HepG2 (cell line): ENCODE data around the gene TMEM107. TPM values are rescaled to one million over a fixed set of nuclear protein-coding genes. Genes with fewer than 3 reads are reported as not detected.

Source experiments
- ARID2 ChIP-seq: sonication (generic); formaldehyde crosslinking; IDR thresholded peaks from 2 replicates; pipeline ENCODE4 v1.8.1; 2022; ENCODE audit warnings: mild to moderate bottlenecking, missing genetic modification reagents, borderline replicate concordance
- CAMTA2 ChIP-seq: sonication (generic); formaldehyde crosslinking; IDR thresholded peaks from 2 replicates; pipeline ENCODE4 v1.4.0; 2020; ENCODE audit warnings: mild to moderate bottlenecking, missing genetic modification reagents, borderline replicate concordance
- CHCHD3 ChIP-seq: sonication (generic); formaldehyde crosslinking; IDR thresholded peaks from 2 replicates; pipeline ENCODE4 v1.8.0; 2022; ENCODE audit warnings: mild to moderate bottlenecking, missing genetic modification reagents, moderate library complexity
- EEA1 ChIP-seq: sonication (generic); formaldehyde crosslinking; IDR thresholded peaks from 2 replicates; pipeline ENCODE4 v1.5.1; 2020; ENCODE audit warnings: mild to moderate bottlenecking, missing genetic modification reagents, borderline replicate concordance
- HBP1 ChIP-seq: IDR thresholded peaks from 2 replicates; pipeline ENCODE4 v1.6.1; 2016; ENCODE audit warnings: low read depth, control low read depth
- HIVEP1 ChIP-seq: sonication (generic); formaldehyde crosslinking; IDR thresholded peaks from 2 replicates; pipeline ENCODE4 v1.4.0; 2020; ENCODE audit warnings: mild to moderate bottlenecking, missing genetic modification reagents
- HNF4G ChIP-seq, 2 experiments: sonication (generic) in 1 of 2; formaldehyde crosslinking in 1 of 2; IDR thresholded peaks; 2 replicates each; pipeline versions ENCODE4 v1.4.0 to v1.6.1; 2011 to 2020; ENCODE audit warnings: borderline replicate concordance in 2 of 2, low read depth in 2 of 2, mild to moderate bottlenecking in 2 of 2, low read length in 1 of 2, missing genetic modification reagents in 1 of 2, moderate library complexity in 1 of 2
- HNRNPH1 ChIP-seq: fragments of 200-400 bp; formaldehyde crosslinking; optimal IDR thresholded peaks from 2 replicates; pipeline ENCODE3; 2017; ENCODE audit warnings: mild to moderate bottlenecking, low read depth, low read length
- KDM5A ChIP-seq: fragments of 200-600 bp; sonication (generic); IDR thresholded peaks from 2 replicates; pipeline ENCODE4 v1.7.0; 2018; ENCODE audit warnings: antibody characterized with exemption, mild to moderate bottlenecking, low read length, borderline replicate concordance
- KLF16 ChIP-seq, 2 experiments: sonication (generic) in 1 of 2; formaldehyde crosslinking in 1 of 2; IDR thresholded peaks; 2 replicates each; pipeline versions ENCODE4 v1.6.1 to v1.8.0; 2016 to 2023; ENCODE audit warnings: missing genetic modification reagents in 2 of 2, missing compliant biosample characterization in 1 of 2
- KMT2A ChIP-seq: sonication (generic); formaldehyde crosslinking; IDR thresholded peaks from 2 replicates; pipeline ENCODE4 v1.4.0; 2020; ENCODE audit warnings: missing genetic modification reagents
- NCOR1 ChIP-seq: fragments of 200-600 bp; sonication (generic); IDR thresholded peaks from 2 replicates; pipeline ENCODE4 v1.7.0; 2017; ENCODE audit warnings: antibody characterized with exemption, low read length, borderline replicate concordance
- NR3C1 ChIP-seq: sonication (generic); formaldehyde crosslinking; IDR thresholded peaks from 2 replicates; pipeline ENCODE4 v1.4.0; 2020; ENCODE audit warnings: missing genetic modification reagents
- PHB2 ChIP-seq: fragments of 450-650 bp; IDR thresholded peaks from 2 replicates; pipeline ENCODE4 v1.6.1; 2018; ENCODE audit not compliant: partially characterized antibody
- RXRB ChIP-seq: IDR thresholded peaks from 2 replicates; pipeline ENCODE4 v1.6.1; 2016; ENCODE audit warnings: borderline replicate concordance, missing genetic modification reagents, missing compliant biosample characterization
- SCMH1 ChIP-seq: sonication (generic); formaldehyde crosslinking; IDR thresholded peaks from 2 replicates; pipeline ENCODE4 v1.9.0; 2021; ENCODE audit warnings: missing genetic modification reagents, mild to moderate bottlenecking, borderline replicate concordance
- SETDB1 ChIP-seq: sonication (generic); formaldehyde crosslinking; IDR thresholded peaks from 2 replicates; pipeline ENCODE4 v1.5.1; 2020; ENCODE audit warnings: missing genetic modification reagents, mild to moderate bottlenecking, borderline replicate concordance
- TFDP1 ChIP-seq: IDR thresholded peaks from 2 replicates; pipeline ENCODE4 v1.6.1; 2016; ENCODE audit warnings: missing compliant biosample characterization, missing genetic modification reagents, borderline replicate concordance
- ZBTB26 ChIP-seq: IDR thresholded peaks from 2 replicates; pipeline ENCODE4 v1.6.1; 2016; ENCODE audit warnings: missing compliant biosample characterization, missing genetic modification reagents, borderline replicate concordance
- ZNF224 ChIP-seq: sonication (generic); formaldehyde crosslinking; IDR thresholded peaks from 2 replicates; pipeline ENCODE4 v1.5.0; 2020; ENCODE audit warnings: mild to moderate bottlenecking, missing genetic modification reagents
- ZNF430 ChIP-seq: sonication (generic); formaldehyde crosslinking; IDR thresholded peaks from 2 replicates; pipeline ENCODE4 v1.9.0; 2021; ENCODE audit warnings: mild to moderate bottlenecking, missing genetic modification reagents
- ZNF572 ChIP-seq: sonication (generic); formaldehyde crosslinking; IDR thresholded peaks from 2 replicates; pipeline ENCODE4 v1.5.1; 2020; ENCODE audit warnings: mild to moderate bottlenecking, missing genetic modification reagents
- ZNF788 ChIP-seq: sonication (generic); formaldehyde crosslinking; IDR thresholded peaks from 2 replicates; pipeline ENCODE4 v1.5.0; 2020; ENCODE audit warnings: mild to moderate bottlenecking, missing genetic modification reagents, borderline replicate concordance
- polyA plus RNA-seq, 8 experiments: library from polyadenylated mRNA; depleted of rRNA in 3 of 8; stranded (reverse) in 7 of 8; unstranded in 1 of 8; fragments of >200 nt; fragmentation: Illumina TruSeq in 4 of 8; extraction: Trizol in 4 of 8; gene quantifications; 2 replicates each; pipeline versions ENCODE4 v1.2.1 to v1.2.3, GENCODE V29; 2011 to 2016; ENCODE audit warnings: low read depth in 4 of 8, missing spikeins in 1 of 8, mixed read lengths in 1 of 8; ENCODE audit not compliant: insufficient read depth in 1 of 8
- total RNA-seq, 5 experiments: library from RNA; depleted of rRNA; stranded (reverse); fragments of >200 nt; fragmentation: Illumina TruSeq; extraction: Trizol; gene quantifications; 2 replicates each; pipeline ENCODE4 v1.2.3, GENCODE V29; 2016; ENCODE audit warnings: low read depth in 1 of 5
- TF ChIP-seq, protein P1 (sequence below): sonication (generic); formaldehyde crosslinking; IDR thresholded peaks from 2 replicates; pipeline ENCODE4 v1.8.0; 2022; ENCODE audit warnings: mild to moderate bottlenecking, missing genetic modification reagents; ENCODE audit not compliant: insufficient replicate concordance

TMEM107 gene
- total and polyA plus RNA-seq, 2 of the 13 experiments (the other 11 are each of a cell fraction or from before 2014, with no cell fraction given) = 7.2 to 15.3 TPM

- no peak; the same call in 1 of the 2 replicates for TF ChIP-seq TFDP1
- 0 out of 2 replicates have a peak, but pooled peaks have one; percentile 14 for TF ChIP-seq KMT2A (CRISPR knock-in tag)
- TF ChIP-seq NCOR1 = no peak
- no peak for TF ChIP-seq HNF4G (IDR thresholded peaks at IDR 0.05; ENCODE audit: borderline replicate concordance, low read depth, low read length)
- no peak for TF ChIP-seq HNF4G (CRISPR knock-in tag; IDR thresholded peaks at IDR 0.05; ENCODE audit: borderline replicate concordance, low read depth)
- TF ChIP-seq HBP1 (CRISPR knock-in tag) = no peak
- no peak for TF ChIP-seq ZBTB26 (CRISPR knock-in tag)
- no peak for TF ChIP-seq CAMTA2
- peak; percentile 47; the same call in 1 of the 2 replicates for TF ChIP-seq ZNF430 (CRISPR knock-in tag)
- no peak for TF ChIP-seq SCMH1
- no peak for TF ChIP-seq ZNF572 (CRISPR knock-in tag)
- TF ChIP-seq ARID2 (CRISPR knock-in tag) = no peak
- TF ChIP-seq CHCHD3 = no peak
- no peak for TF ChIP-seq ZNF224
- TF ChIP-seq NR3C1 (CRISPR knock-in tag) = no peak
- TF ChIP-seq KLF16 (CRISPR knock-in tag; IDR thresholded peaks at IDR 0.05) = peak in 1 of 2 experiments; percentile 42; a peak in 1 of 4 replicates
- TF ChIP-seq RXRB = no peak
- peak; percentile 39; the same call in 1 of the 2 replicates for TF ChIP-seq HIVEP1 (CRISPR knock-in tag)
- no peak for TF ChIP-seq SETDB1 (CRISPR knock-in tag)
- no peak; the same call in 1 of the 2 replicates for TF ChIP-seq ZNF788 (CRISPR knock-in tag)
- TF ChIP-seq EEA1 (CRISPR knock-in tag) = peak; percentile 46; the same call in 1 of the 2 replicates
- TF ChIP-seq KDM5A = no peak
- no peak for TF ChIP-seq PHB2
- TF ChIP-seq HNRNPH1 = no peak
- TF ChIP-seq, protein P1, sequence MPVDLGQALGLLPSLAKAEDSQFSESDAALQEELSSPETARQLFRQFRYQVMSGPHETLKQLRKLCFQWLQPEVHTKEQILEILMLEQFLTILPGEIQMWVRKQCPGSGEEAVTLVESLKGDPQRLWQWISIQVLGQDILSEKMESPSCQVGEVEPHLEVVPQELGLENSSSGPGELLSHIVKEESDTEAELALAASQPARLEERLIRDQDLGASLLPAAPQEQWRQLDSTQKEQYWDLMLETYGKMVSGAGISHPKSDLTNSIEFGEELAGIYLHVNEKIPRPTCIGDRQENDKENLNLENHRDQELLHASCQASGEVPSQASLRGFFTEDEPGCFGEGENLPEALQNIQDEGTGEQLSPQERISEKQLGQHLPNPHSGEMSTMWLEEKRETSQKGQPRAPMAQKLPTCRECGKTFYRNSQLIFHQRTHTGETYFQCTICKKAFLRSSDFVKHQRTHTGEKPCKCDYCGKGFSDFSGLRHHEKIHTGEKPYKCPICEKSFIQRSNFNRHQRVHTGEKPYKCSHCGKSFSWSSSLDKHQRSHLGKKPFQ (CRISPR knock-in tag) = no peak
These were observed 13.7 kb upstream of the TMEM107 start, which contains the start of gene BORCS6 (continued) for GRCh38 chr17:8189711-8190477.
